ENCODE data around the gene CNIH3. TPM values are rescaled to one million over a fixed set of nuclear protein-coding genes. Genes with fewer than 3 reads are reported as not detected.

CNIH3 gene
- total and polyA plus RNA-seq, 2 donors (not counting 1 experiment from before 2014, with no cell fraction given) = 3.7 to 28.1 TPM

DNA sequence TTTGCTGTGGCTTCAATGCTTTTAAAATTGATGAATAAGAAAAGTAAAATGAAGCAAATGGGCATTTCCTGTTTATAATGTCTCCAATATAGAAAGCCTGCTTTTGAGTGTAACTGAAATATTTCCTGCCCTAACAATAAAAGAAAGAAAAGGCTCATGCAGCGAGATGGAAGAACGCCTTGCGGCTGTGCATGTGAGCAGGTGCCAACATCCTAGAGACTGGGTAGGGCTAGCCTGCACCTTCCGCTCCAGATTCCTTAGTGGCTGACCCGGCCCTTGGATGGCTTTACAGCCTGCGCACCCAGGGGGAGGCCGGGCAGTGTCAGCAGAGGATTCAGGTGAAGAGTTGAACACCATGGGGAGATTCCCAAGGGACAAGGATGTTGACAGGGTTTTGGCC lies 21.8 kb downstream of the CNIH3 start:
- H3K27ac ChIP-seq (ENCODE audit: insufficient read depth, low read length) = peak overlapping the region; percentile 67
- DNase-seq (ENCODE audit: low read depth in 2 of 2) = peak in 1 of 2 donors; percentile 60
- TF ChIP-seq, protein P1, sequence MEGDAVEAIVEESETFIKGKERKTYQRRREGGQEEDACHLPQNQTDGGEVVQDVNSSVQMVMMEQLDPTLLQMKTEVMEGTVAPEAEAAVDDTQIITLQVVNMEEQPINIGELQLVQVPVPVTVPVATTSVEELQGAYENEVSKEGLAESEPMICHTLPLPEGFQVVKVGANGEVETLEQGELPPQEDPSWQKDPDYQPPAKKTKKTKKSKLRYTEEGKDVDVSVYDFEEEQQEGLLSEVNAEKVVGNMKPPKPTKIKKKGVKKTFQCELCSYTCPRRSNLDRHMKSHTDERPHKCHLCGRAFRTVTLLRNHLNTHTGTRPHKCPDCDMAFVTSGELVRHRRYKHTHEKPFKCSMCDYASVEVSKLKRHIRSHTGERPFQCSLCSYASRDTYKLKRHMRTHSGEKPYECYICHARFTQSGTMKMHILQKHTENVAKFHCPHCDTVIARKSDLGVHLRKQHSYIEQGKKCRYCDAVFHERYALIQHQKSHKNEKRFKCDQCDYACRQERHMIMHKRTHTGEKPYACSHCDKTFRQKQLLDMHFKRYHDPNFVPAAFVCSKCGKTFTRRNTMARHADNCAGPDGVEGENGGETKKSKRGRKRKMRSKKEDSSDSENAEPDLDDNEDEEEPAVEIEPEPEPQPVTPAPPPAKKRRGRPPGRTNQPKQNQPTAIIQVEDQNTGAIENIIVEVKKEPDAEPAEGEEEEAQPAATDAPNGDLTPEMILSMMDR (conservative IDR thresholded peaks at IDR 0.05 in 1 of 2, IDR thresholded peaks at IDR 0.05 in 1 of 2; ENCODE audit: low read depth in 1 of 2, low read length in 2 of 2) = no peak
- no peak for TF ChIP-seq EZH2 (IDR thresholded peaks at IDR 0.05; ENCODE audit: low read length, missing control alignments)
- no peak overlapping the region for H2AFZ ChIP-seq (ENCODE audit: low read length)
- no peak overlapping the region for H3K9ac ChIP-seq (ENCODE audit: insufficient read depth, low read length)
- no peaks in the 10 kb centered on the region for H3K9me3 ChIP-seq (ENCODE audit: control insufficient read depth, insufficient read depth, low read depth, low read length)
- H3K79me2 ChIP-seq (ENCODE audit: control insufficient read depth, insufficient read depth, low read length) = peaks cover 7% of the 10 kb centered on the region
- peaks cover 16% of the 10 kb centered on the region for H3K4me1 ChIP-seq (ENCODE audit: control insufficient read depth, extremely low read depth, insufficient read depth, low read length)
- H3K4me2 ChIP-seq (ENCODE audit: extremely low read depth, insufficient read depth, low read length) = peak overlapping the region; percentile 68
- peaks cover 2% of the 10 kb centered on the region for H3K36me3 ChIP-seq (ENCODE audit: control insufficient read depth, insufficient read depth, low read length)
- no peak overlapping the region for H3K4me3 ChIP-seq (replicated peaks in 1 of 4; ENCODE audit: control extremely low read depth in 1 of 4, insufficient read depth in 1 of 4, low read depth in 3 of 4, low read length in 4 of 4)
- no peaks in the 10 kb centered on the region for H4K20me1 ChIP-seq (ENCODE audit: control insufficient read depth, extremely low read depth, insufficient read depth, low read length)
- H3K27me3 ChIP-seq (ENCODE audit: control insufficient read depth, insufficient read depth, low read length) = no peaks in the 10 kb centered on the region

DNA sequence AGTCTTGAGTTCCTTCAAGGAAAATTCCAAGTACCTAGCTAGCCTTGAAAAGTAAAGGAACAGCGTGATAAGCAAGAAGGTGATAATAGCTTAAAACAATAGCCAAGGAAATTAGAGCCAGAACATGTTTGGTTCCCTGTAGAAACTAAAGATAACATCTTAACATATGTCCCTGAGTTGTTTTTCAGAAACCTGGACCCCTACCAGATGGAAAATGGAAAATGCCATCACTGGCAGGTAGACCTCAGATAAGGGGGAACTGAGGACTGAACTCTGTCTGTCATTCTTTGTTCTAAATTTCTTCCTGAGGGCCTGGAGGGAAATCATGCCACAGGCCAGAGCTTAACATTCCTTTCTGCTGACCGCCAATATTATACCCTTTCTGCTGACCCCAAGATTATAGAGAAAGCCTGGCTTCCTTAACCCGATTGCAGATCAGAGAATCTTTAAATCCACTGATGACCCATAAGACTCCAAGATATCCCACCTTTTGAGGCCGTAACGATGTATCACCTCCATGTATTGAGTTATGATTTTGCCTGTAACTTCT lies 23.4 kb downstream of the CNIH3 start:
- H3K4me1 ChIP-seq (ENCODE audit: control insufficient read depth, extremely low read depth, insufficient read depth, low read length) = peaks cover 15% of the 10 kb centered on the region
- H3K79me2 ChIP-seq (ENCODE audit: control insufficient read depth, insufficient read depth, low read length) = peaks cover 7% of the 10 kb centered on the region
- peaks cover 2% of the 10 kb centered on the region for H3K36me3 ChIP-seq (ENCODE audit: control insufficient read depth, insufficient read depth, low read length)
- no peak overlapping the region for H3K4me2 ChIP-seq (ENCODE audit: extremely low read depth, insufficient read depth, low read length)
- no peak overlapping the region for H3K4me3 ChIP-seq (replicated peaks in 1 of 4; ENCODE audit: control extremely low read depth in 1 of 4, insufficient read depth in 1 of 4, low read depth in 3 of 4, low read length in 4 of 4)
- H3K9ac ChIP-seq (ENCODE audit: insufficient read depth, low read length) = no peak overlapping the region
- no peaks in the 10 kb centered on the region for H3K9me3 ChIP-seq (ENCODE audit: control insufficient read depth, insufficient read depth, low read depth, low read length)
- no peak overlapping the region for H3K27ac ChIP-seq (ENCODE audit: insufficient read depth, low read length)
- H3K27me3 ChIP-seq (ENCODE audit: control insufficient read depth, insufficient read depth, low read length) = no peaks in the 10 kb centered on the region
- no peak for DNase-seq (ENCODE audit: low read depth in 2 of 2)
- no peaks in the 10 kb centered on the region for H4K20me1 ChIP-seq (ENCODE audit: control insufficient read depth, extremely low read depth, insufficient read depth, low read length)
- H2AFZ ChIP-seq (ENCODE audit: low read length) = no peak overlapping the region
- TF ChIP-seq, protein P1 (conservative IDR thresholded peaks at IDR 0.05 in 1 of 2, IDR thresholded peaks at IDR 0.05 in 1 of 2; ENCODE audit: low read depth in 1 of 2, low read length in 2 of 2) = no peak
- no peak for TF ChIP-seq EZH2 (IDR thresholded peaks at IDR 0.05; ENCODE audit: low read length, missing control alignments)

- Histone ChIP-seq H3K36me3 (ENCODE audit: control insufficient read depth, insufficient read depth, low read length) (peaks cover 2% of the 10 kb centered on the region), H3K27ac (ENCODE audit: insufficient read depth, low read length) (no peak overlapping the region), H2AFZ (ENCODE audit: low read length) (no peak overlapping the region), H3K4me1 (ENCODE audit: control insufficient read depth, extremely low read depth, insufficient read depth, low read length) (peaks cover 12% of the 10 kb centered on the region), H3K9me3 (ENCODE audit: control insufficient read depth, insufficient read depth, low read depth, low read length) (no peaks in the 10 kb centered on the region), H3K9ac (ENCODE audit: insufficient read depth, low read length) (no peak overlapping the region), H3K4me2 (ENCODE audit: extremely low read depth, insufficient read depth, low read length) (no peak overlapping the region), H4K20me1 (ENCODE audit: control insufficient read depth, extremely low read depth, insufficient read depth, low read length) (no peaks in the 10 kb centered on the region), H3K4me3 (replicated peaks in 1 of 4; ENCODE audit: control extremely low read depth in 1 of 4, insufficient read depth in 1 of 4, low read depth in 3 of 4, low read length in 4 of 4) (no peak overlapping the region), H3K79me2 (ENCODE audit: control insufficient read depth, insufficient read depth, low read length) (peaks cover 9% of the 10 kb centered on the region), H3K27me3 (ENCODE audit: control insufficient read depth, insufficient read depth, low read length) (no peaks in the 10 kb centered on the region)
- TF ChIP-seq, protein P1 (conservative IDR thresholded peaks at IDR 0.05 in 1 of 2, IDR thresholded peaks at IDR 0.05 in 1 of 2; ENCODE audit: low read depth in 1 of 2, low read length in 2 of 2) = no peak
- no peak for TF ChIP-seq EZH2 (IDR thresholded peaks at IDR 0.05; ENCODE audit: low read length, missing control alignments)
- no peak for DNase-seq (ENCODE audit: low read depth in 2 of 2)
Observed at GRCh38 chr1:224640018-224640417, 23.9 kb downstream of the CNIH3 start.

Data from fibroblast of lung (primary cell).